Right ventricle myocardium superior (tissue), 1 donor: ENCODE measurements around the gene CHTF18. TPM values are rescaled to one million over a fixed set of nuclear protein-coding genes. Genes with fewer than 3 reads are reported as not detected.
"Not testable (repeated sequence)": the region's sequence is repeated elsewhere in the genome, so short reads cannot be mapped to it uniquely, and the experiment has no call there.

ENCODE experiments used
- ATAC-seq: fragments of 200-7000 bp; cut with Tn5 transposase; one replicate; pipeline ENCODE4 v1.9.1; 2020; ENCODE audit warnings: mild to moderate bottlenecking; ENCODE audit not compliant: poor library complexity
- DNase-seq: peaks from one replicate; pipeline ENCODE4 v3.0.0-alpha.2; 2020
- intact Hi-C: fragments of 100-400 bp; cut with DNase I; formaldehyde crosslinking; loops from one replicate; pipeline ENCODE4 v1.11.2; 2022
- total RNA-seq: library from RNA; stranded (reverse); fragmentation: NEBNext Ultra II Directional; extraction: Animal tissue kit (Norgen Biotek cat#: 25700); gene quantifications from one replicate; pipeline ENCODE4 v1.2.1, GENCODE V29; 2021
- donor health status: DM: no; HTN: yes; CAD: no; lungs with severe emphysema.

Gene CHTF18
- total RNA-seq, 1 donor from 2014 or later: 3.7 TPM

DNA sequence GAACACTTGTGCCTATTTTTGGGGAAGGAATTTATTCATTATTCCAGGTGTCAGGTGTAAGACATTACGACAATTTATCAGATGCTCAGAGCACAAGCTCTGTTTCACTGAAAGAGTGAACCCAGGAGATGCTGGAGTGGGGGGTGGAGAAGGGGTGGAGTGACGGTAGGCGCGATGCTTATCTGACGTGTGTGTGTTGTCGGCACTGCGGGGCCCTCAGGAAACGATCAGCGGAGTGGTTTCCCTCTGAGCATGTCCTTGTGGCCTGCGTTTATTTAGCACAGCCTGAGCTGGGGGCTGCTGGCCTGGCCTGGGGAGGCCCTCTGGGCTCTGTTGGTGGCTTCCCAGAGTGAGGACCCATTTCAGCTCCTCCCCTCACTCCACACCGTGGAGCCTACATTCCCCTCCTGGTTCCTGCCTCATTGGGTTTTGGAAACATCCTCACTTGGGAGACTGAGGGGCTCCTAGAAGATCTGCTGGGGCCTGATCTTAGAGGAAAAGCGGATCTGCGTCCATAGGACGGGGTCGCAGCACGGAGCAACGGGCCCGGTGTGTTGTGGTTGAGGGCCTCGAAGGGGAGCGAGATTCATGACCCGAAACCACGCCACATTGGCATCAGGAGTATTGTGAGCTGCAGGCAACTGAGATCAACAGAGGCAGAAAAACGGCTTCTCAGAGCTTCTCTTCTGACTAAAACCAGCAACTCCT lies 31.1 kb downstream of the CHTF18 start:
- ATAC-seq (no peak), DNase-seq (no peak)
- intact Hi-C loops: no loop called here

DNA sequence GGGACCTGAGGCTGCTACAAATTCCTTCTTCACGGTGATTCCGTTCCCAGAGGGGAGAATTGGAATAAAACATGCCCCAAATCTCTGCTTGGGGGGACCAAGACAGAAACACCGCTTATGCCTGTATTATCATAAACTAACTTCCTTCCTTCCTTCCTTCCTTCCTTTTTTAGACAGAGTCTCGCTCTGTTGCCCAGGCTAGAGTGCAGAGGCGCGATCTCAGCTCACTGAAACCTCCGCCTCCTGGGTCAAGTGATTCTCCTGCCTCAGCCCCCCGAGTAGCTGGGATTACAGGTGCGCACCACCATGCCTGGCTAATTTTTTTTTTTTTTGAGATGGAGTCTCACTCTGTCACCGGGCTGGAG lies 31.6 kb downstream of the CHTF18 start:
- ATAC-seq, intact Hi-C loops, DNase-seq: not testable (repeated sequence)

DNA sequence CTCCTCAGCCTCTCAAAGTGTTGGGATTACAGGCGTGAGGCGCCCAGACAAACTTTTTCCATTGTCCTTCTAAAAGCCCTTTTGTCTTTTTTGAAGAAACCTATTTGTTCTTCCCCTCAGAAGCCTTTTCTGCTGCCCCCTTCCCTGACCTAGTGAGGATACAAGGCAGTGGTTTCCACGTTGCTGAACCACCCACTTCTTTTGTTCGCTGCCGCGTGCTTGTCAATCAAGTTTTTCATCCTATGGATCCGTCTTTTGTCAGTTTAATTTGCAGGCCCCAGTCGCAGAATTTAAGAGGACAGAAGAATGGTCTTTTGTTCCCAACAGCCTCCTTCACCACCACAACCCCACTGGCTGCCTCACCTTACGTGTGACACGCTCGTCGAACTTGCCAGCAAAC lies 32.3 kb downstream of the CHTF18 start:
- DNase-seq: no peak
- ATAC-seq: no peak
- intact Hi-C loops: no loop called here

DNA sequence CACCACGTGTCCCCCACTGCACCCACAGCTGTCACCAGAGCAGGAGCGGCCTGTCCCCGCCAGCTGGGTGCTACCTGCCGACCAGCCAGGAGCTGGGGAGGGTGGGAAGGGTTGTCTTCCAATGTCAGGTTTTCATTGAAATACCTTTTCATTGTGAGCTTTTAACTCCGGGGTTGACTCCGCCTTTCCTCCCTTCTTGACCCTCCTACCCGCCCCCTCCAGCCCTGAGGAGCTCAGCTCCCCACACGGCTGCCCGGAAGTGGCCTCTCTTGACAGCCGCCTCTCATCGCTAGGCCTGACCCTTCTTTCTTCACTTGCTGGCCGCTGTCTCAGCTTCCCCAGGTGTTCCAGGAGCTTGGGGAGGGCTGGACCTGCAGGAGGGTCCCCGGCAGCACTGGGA lies 33.3 kb downstream of the CHTF18 start:
- DNase-seq: no peak
- ATAC-seq: no peak
- intact Hi-C loops: no loop called here

DNA sequence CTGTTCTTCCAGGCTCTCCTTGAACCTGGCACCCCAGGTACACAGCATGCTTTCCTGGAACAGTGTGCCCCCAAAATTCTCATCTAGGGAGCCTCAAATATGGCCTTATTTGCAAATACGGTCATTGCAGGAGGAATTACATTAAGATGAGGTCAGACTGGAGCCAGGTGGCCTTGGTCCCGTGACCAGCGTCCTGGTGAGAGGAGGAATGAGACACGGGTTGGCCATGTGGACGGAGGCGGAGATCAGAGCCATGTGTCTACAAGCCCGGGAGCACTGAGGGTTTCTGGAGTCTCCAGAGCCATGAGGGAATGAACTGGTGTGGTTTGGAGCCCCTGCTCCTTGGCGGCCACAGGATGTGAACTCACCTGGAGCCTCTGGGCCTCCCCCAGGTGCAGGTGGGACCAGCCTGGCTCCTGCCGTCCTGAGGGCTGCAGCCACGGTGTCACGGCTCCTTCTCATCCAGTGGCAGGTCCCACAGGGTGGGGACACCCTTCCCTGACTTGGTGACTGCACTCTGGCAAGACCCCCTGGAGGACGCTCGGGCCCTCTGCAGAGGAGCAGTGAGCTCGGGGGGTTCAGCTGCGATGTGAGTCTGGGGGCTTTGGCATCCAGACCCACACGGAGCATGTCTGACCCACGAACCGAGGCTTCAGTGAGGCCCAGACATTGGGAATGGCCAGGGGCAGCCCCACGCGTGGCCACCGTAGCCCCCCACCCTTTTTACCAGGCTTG lies 33.9 kb downstream of the CHTF18 start:
- intact Hi-C loops: no loop called here
- DNase-seq: no peak
- ATAC-seq: no peak

DNA sequence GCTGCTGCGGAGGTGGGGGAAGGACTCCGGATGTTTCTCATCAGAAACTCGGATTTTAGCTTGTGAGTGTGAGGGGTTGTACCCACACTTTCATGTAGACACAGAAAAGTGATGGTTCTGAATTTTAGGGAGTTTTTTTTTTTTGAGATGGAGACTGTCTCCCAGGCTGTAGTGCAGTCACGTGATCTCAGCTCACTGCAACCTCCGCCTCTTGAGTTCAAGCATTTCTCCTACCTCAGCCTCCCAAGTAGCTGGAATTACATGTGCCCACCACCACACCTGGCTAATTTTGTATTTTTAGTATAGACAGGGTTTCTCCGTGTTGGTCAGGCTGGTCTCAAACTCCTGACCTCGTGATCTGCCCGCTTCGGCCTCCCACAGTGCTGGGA lies 34.5 kb downstream of the CHTF18 start:
- no peak for DNase-seq
- no peak for ATAC-seq
- intact Hi-C loops: no loop called here

DNA sequence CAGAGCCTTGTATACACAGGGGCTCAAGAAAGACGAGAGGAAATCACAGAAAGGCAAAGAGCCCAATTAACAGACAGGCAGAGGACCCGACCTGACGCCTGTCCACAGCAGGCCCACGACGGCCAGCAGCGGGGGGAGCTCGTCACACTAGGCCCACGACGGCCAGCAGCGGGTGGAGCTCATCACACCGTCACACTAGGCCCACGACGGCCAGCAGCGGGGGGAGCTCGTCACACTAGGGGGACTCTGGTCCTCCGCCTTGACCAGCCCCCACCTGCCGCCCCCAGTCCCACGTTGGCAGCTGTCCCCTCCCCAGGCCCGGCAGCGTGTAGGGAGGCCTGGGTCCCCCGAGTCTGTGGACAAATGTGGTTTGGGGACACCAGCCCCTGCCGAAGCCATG lies 35.8 kb downstream of the CHTF18 start:
- intact Hi-C loops: no loop called here
- DNase-seq: no peak
- ATAC-seq: no peak

DNA sequence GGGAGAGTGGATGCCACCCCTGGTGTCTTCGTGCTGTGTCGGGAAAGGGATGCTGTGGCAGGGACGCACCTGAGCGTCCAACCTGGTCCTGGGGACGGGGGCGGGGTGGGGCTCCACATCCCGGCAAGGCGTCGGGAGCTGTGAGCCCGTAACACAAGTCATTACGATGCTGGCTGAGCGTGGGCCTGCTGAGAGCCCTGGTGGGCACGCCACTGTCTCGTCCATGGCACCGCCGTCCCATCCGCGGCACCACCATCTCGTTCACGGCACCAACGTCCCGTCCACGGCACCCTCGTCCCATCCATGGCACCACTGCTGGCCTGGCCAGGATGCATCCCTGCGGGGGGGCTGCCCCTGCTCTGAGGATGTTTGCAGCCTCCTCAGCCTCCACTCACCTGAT lies 36.2 kb downstream of the CHTF18 start:
- ATAC-seq (no peak), DNase-seq (no peak)
- intact Hi-C loops: no loop called here

DNA sequence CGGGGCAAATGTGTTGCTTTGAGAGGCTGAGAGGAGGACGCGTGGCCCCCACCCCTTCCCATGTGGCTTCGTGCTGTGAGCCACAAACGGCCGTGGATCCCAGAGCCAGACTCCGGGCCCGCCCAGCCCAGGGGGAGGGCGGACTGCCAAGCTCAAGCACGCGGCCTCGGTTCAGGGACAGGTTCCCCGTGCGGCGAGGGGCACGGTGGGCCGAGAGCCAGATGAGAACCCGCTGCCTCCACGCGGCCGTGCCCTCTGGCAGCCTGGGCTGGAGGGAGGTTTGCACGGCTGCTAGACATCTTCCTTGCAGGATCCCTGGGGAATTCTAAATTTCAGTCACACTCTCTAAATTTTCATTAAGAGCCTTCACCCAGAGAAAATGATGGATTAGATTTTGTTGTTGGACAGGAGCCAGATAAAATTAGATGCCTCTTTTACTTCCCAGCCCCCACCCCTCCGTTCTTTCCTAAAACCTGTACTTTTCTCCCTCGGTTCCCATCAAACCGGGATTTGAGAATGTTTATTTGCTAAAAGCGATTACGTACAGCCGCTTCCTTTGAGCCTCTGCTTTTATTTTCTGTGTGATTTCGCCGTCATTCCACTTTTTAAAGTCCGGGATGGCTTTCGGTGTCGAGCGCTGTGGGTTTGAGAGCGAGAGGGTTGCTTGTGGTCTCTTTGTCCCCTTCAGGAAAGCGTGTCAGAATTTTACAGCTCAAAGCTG lies 37.1 kb downstream of the CHTF18 start:
- intact Hi-C loops: no loop called here
- no peak for DNase-seq
- no peak for ATAC-seq

DNA sequence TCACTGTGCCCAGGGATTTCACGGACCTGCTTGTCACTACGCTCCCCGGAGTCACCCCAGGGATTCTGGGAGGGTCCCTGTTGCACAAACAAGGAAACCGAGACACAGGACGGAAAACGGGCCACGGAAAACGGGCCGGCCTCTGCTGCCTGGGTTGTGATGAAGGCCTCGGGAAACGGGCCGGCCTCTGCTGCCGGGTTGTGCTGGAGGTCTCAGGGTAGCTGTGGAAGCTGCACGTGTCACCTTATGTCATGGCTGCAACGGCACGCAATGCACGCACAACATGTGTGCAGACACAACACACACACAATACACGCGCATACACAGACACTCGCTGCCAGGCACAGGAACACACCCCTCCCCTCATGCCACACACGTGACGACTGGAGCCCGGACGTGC lies 39.1 kb downstream of the CHTF18 start:
- DNase-seq (no peak), ATAC-seq (no peak)
- intact Hi-C loops: no loop called here

DNA sequence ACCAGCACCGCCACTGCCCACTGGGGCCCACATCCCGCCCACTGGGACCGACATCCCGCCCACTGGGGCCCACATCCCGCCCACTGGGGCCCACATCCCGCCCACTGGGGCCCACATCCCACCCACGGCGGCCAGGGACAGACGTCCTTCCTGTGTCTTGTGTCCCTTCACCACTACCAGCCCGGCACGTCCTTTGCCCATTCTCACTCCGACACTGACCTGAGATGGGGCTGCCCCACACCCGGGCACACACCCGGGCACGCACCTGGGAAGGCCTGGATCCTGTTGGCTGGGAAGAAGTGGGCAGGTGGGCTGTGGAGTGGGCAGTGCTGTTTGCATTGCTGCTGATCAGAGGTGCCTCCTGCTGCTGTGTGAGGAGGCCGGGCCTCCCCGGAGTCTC lies 40.5 kb downstream of the CHTF18 start:
- DNase-seq (no peak), ATAC-seq (no peak)
- intact Hi-C loops: no loop called here

DNA sequence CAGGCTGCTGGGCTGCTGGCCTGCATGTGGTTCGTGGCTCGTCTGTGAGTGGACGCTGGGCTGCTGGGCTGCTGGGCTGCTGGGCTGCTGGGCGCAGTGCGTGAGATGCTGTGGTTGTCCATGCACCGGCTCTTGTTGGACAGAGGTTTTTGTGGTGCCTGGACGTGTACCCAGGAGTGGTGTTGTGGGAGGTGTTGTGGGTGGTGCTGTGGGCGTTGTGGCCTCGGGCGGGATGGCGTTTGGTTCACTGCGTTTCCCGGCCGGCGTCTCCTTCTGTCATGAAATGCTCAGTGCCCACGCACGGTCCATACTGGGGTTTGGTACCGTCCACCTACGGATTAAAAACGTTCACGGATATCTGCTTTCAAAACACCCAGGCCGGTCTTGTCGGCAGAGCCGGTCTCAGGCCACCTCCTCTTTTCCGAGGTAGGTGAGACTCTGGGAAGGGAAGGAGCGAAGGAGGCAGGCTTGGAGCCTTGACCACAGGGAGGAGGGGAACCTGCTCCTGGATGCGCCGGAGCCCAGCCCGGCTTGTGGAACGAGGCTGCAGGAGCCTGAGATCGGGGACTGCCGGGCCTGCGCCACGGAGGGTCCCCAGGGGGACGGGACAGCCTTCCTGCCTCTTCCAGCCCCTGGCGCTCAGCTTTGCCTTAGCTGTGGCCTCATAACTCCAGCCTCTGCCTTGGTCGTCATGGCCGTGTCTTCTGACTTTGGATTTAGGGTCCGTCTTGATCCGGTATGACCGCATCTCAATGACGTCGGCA lies 41.9 kb downstream of the CHTF18 start:
- no peak for DNase-seq
- intact Hi-C loops: no loop called here
- ATAC-seq: no peak

DNA sequence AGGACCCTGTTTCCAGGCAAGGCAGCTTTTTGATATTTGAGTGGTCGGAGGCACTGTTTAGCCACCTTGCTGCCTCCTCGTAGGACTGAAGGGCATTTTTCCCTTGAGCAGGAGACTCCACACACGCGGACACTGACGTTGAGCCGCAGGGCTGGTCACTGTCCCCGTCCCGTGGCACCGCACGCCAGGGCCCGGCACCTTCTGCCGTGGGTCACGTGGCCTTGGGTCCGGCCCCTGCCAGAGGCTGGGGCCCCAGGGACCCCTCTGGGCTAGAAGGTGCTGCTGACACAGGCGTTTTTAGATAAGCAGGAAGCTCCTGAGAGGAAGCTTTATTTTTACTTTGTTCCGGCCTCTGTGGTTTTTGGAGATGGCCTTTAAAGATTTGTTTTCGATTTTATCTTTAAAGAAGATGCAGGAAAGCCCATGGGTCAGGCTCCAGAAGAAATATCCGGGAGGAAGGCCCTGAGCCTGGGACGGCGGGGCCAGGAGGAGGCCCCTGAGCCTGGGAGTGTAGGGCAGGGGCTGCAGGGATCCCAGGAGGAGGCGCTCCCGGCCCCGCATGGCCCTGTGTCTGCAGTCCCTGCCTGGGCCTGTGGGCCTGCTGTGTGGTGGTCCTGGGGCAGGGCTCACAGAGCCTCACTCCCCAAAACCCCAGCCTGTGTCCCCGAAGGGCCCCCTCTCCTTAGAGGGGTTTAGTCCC lies 42.6 kb downstream of the CHTF18 start:
- intact Hi-C loops: no loop called here
- ATAC-seq: no peak

DNA sequence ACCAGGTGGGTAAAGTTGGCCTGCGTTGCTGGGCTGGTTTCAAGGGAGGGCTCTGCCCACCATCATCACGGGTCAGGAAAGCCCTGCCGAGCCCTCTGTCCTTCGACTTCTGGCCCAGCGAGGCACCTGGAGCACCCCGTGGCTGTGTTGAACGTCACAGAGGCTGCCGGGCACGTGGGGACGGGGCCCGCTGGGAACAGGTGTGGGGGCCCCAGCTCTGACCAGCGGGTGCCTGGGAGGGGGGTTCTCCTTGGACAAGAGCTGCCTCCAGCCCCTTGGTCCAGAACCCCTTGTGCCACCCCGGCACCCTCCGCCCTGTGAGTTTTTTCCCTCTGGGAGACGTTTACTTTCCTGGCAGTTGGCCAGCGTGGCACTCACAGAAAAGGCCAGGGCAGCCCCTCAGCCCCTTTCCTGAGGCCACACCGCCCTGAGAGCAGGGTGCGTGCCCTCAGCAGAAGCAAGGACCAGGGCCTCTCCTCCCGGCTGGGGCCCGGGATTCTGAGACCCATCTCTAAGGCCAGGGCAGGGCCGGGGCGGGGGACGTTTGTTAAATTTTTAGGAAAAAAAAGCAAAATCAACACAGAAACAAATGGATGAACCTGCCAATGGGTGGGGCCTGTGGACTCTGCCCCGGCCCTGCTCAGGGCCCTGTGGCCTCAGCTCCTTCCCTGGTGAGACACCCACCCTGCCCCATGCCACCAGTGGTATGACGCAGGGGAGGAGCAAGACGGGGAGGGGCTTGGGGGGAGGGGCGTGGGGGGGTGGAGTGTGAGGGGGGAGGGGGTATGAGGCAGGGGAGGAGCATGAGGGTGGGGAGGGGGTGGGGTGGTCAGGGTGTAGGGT lies 43.4 kb downstream of the CHTF18 start:
- DNase-seq (no peak), ATAC-seq (no peak)
- intact Hi-C loops: no loop called here

More for the DNA sequence above, 42.6 kb downstream of the CHTF18 start:
- no peak for DNase-seq

DNA sequence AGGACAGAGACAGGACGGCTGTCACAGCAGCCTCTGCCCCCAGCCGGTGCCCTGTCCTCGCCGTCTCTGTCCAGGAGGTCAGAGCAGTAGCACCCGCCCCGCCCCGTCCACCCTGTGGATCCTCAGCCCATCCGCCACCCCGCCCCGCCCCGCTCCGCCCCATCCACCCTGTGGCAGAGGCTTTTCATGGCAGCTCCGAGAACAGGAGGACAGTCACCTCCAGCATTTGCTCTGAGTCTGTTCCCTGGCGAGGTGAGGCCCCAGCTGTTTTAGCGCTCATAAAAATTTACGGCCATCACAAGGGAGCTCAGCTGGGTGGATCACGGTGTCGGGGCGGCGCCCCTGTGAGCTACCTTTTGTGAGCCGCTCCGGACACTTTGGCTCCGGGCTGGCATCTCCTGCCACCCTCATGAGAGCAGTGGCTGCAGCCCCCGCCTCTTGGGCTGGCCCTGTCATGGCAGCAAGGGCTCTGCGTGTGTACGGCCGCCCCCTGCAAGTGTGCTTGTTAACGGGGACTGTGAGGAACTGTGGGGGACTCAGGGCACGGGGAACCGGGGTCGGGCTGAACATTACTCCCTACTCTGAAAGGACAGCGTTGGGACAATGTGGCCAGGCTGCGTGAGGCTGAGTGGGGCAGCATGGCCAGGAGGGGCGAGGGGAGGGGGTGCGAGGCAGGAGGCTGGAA lies 44.4 kb downstream of the CHTF18 start:
- DNase-seq: no peak
- intact Hi-C loops: no loop called here
- no peak for ATAC-seq

DNA sequence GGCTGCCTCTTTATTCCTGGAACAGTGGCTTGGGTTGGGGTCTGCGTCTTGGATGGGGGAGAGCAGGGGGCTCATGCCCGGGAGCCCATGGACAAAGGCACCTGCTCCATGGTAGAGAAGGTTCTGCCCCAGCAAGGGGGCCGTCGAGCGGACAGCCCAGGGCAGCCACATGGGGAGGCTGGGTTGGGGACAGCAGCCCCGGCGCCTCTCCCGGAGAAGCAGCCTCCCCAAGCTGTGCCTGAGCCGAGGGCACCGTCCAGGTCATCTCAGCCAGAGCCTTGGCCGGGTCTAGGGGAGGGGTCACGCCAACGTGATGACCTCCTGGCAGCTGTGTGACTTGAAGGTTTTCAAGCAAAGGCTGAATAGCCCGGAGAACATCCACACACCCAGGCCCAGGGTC lies 45.0 kb downstream of the CHTF18 start:
- no peak for DNase-seq
- no peak for ATAC-seq
- intact Hi-C loops: no loop called here

DNA sequence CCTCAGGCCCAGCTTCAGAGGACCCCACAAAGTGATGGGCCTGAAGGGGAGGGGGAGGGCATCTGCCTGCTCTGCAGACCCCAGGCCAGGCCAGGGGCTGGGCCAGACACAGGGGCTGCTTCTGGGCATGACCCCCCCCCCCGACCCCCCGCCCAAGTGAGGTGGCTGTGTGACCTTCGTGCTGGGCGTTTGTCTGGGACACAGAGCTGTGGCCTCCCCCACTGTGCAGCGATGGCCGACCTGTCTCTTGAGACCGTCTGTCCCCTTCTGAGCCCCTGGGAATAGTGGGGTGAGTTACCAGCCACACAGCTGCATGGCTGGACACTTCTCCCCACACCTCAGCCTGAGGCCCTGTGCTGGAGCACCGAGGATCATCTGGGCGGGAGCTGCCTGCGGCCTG lies 47.0 kb downstream of the CHTF18 start:
- DNase-seq: no peak
- ATAC-seq: no peak
- intact Hi-C loops: no loop called here
